HEK293T (cell line): ENCODE data around the gene ATP5F1A.

Source experiments
- ARNT ChIP-seq: fragments of 450-650 bp; IDR thresholded peaks from 2 replicates; pipeline ENCODE4 v1.6.1; 2017; ENCODE audit warnings: mild to moderate bottlenecking
- BHLHE40 ChIP-seq: fragments of 450-650 bp; IDR thresholded peaks from 2 replicates; pipeline ENCODE4 v1.6.1; 2016; ENCODE audit warnings: mild to moderate bottlenecking, moderate library complexity, borderline replicate concordance
- ELF4 ChIP-seq: fragments of 450-650 bp; IDR thresholded peaks from 2 replicates; pipeline ENCODE4 v1.6.1; 2017; ENCODE audit warnings: antibody characterized with exemption
- HDGF ChIP-seq: fragments of 450-650 bp; IDR thresholded peaks from 2 replicates; pipeline ENCODE4 v1.6.1; 2017; ENCODE audit warnings: antibody characterized with exemption, borderline replicate concordance
- L3MBTL2 ChIP-seq: fragments of 450-650 bp; conservative IDR thresholded peaks from 2 replicates; pipeline ENCODE4 v1.6.1; 2016; ENCODE audit warnings: mild to moderate bottlenecking
- LEF1 ChIP-seq: fragments of 450-650 bp; IDR thresholded peaks from 2 replicates; pipeline ENCODE4 v1.6.1; 2017; ENCODE audit warnings: mild to moderate bottlenecking, borderline replicate concordance
- NFRKB ChIP-seq: fragments of 450-650 bp; IDR thresholded peaks from 2 replicates; pipeline ENCODE4 v1.6.1; 2016; ENCODE audit warnings: mild to moderate bottlenecking, moderate library complexity
- PKNOX1 ChIP-seq: fragments of 450-650 bp; IDR thresholded peaks from 2 replicates; pipeline ENCODE4 v1.6.1; 2016
- SP1 ChIP-seq: fragments of 450-650 bp; IDR thresholded peaks from 2 replicates; pipeline ENCODE4 v1.6.1; 2017
- SUZ12 ChIP-seq: fragments of 450-650 bp; IDR thresholded peaks from 2 replicates; pipeline ENCODE4 v1.6.1; 2016; ENCODE audit warnings: mild to moderate bottlenecking
- TARDBP ChIP-seq: fragments of 450-650 bp; IDR thresholded peaks from 2 replicates; pipeline ENCODE4 v1.6.1; 2016

GRCh38 chr18:46068763-46069162, 29.3 kb downstream of the ATP5F1A start:
- TF ChIP-seq L3MBTL2 (no peak), BHLHE40 (no peak), ELF4 (no peak), SP1 (no peak), TARDBP (no peak), ARNT (no peak), SUZ12 (no peak), PKNOX1 (no peak), HDGF (no peak), NFRKB (no peak), LEF1 (no peak)
